Transverse colon (tissue), 4 donors: ENCODE results near the gene NFYC. TPM values are rescaled to one million over a fixed set of nuclear protein-coding genes. Genes with fewer than 3 reads are reported as not detected.
A peak's percentile ranks its signal among the peaks of the same experiment; 100 is the strongest.

ENCODE experiments used
- DNase-seq: peaks from one replicate; pipeline ENCODE4 v3.0.0-alpha.2; 2019
- H3K27ac ChIP-seq, 4 donors: fragments of 200-600 bp; sonication (generic); 2 replicates each; pipeline ENCODE4 v1.5.1; 2016 to 2018; ENCODE audit warnings: inconsistent platforms in 4 of 4
- H3K27me3 ChIP-seq: fragments of 200-600 bp; sonication (generic); 2 replicates; pipeline ENCODE4 v1.5.1; 2017; ENCODE audit warnings: inconsistent platforms
- H3K36me3 ChIP-seq, 4 donors: fragments of 200-600 bp; sonication (generic); 2 replicates each; pipeline ENCODE4 v1.5.1; 2017 to 2019; ENCODE audit warnings: inconsistent platforms in 4 of 4
- H3K4me1 ChIP-seq, 4 donors: fragments of 200-600 bp; sonication (generic); 2 replicates each; pipeline ENCODE4 v1.5.1; 2017 to 2020; ENCODE audit warnings: inconsistent platforms in 4 of 4
- H3K4me3 ChIP-seq, 4 donors: fragments of 200-600 bp; sonication (generic); 1 replicate in 1 of 4; 2 replicates in 3 of 4; pipeline versions ENCODE4 v1.5.1 to v1.6.1; 2017 to 2019; ENCODE audit warnings: inconsistent platforms in 4 of 4
- H3K9me3 ChIP-seq, 2 donors: fragments of 200-600 bp; sonication (generic); 2 replicates each; pipeline ENCODE4 v1.5.1; 2017 to 2019; ENCODE audit warnings: inconsistent platforms in 2 of 2
- CTCF ChIP-seq, 5 experiments: fragments of 200-600 bp in 3 of 5; fragments of 450-650 bp in 2 of 5; sonication (generic) in 3 of 5; IDR thresholded peaks; 1 replicate in 2 of 5; 2 replicates in 3 of 5; pipeline ENCODE4 v1.5.1; 2016 to 2017; ENCODE audit warnings: antibody characterized with exemption in 5 of 5, inconsistent platforms in 3 of 5, mild to moderate bottlenecking in 2 of 5, moderate library complexity in 1 of 5
- EP300 ChIP-seq: sonication (generic); formaldehyde crosslinking; IDR thresholded peaks from one replicate; pipeline ENCODE4 v1.6.1; 2017; ENCODE audit warnings: antibody characterized with exemption, low read depth
- POLR2A ChIP-seq: fragments of 450-650 bp; IDR thresholded peaks from one replicate; pipeline ENCODE4 v1.6.1; 2016; ENCODE audit warnings: antibody characterized with exemption, mild to moderate bottlenecking, moderate library complexity
- POLR2AphosphoS5 ChIP-seq, 3 donors: sonication (generic); formaldehyde crosslinking; IDR thresholded peaks; one replicate each; pipeline ENCODE4 v1.6.1; 2016; ENCODE audit warnings: antibody characterized with exemption in 3 of 3
- WGBS, 2 donors: methylation state at CpG; one replicate each; pipeline ENCODE4 v1.1.5; 2018; ENCODE audit warnings: low coverage in 1 of 2; 5-methylcytosine and 5-hydroxymethylcytosine counted together
- in situ Hi-C, 4 donors: fragments of 200-750 bp; cut with MboI; loops; one replicate each; pipeline versions ENCODE4 v1.15.0 to v1.15.1; 2017; ENCODE audit warnings: low sequenced_read_pairs in 3 of 4, low pct_ligation_motif_present in 1 of 4, low pct_unique_long_range_greater_than_20kb in 1 of 4
- intact Hi-C: fragments of 100-400 bp; cut with DNase I; formaldehyde crosslinking; loops from one replicate; pipeline ENCODE4 v1.15.1; 2023; ENCODE audit warnings: low total_unique reads
- total RNA-seq, 4 donors: library from RNA; depleted of rRNA; stranded (reverse); fragments of >200 nt; gene quantifications; one replicate each; pipeline ENCODE4 v1.1.0, GENCODE V29; 2016

NFYC gene
- total RNA-seq, 4 donors from 2014 or later: 34.4 to 101 (median 76.4) TPM

GRCh38 chr1:40665335-40666171 is 26.0 kb upstream of the NFYC start, which contains the start of gene RIMS3:
Gene RIMS3 (minus strand): TSS chr1:40665682. CDS start chr1:40641925, 23,757 bp downstream.
- TF ChIP-seq EP300 (no peak), POLR2AphosphoS5 (IDR thresholded peaks at IDR 0.05) (no peak), POLR2A (no peak), CTCF (IDR thresholded peaks at IDR 0.05) (peak in 1 of 5 experiments; percentile 11)
- intact Hi-C loops: no loop called here
- in situ Hi-C loops: no loop called here
- Histone ChIP-seq H3K4me1 (peaks cover 0 to 28% (median 14%) of the 10 kb centered on the region in 4 donors), H3K9me3 (no peaks in the 10 kb centered on the region), H3K4me3 (peak within 1 kb of the TSS; percentile 55 to 68 (median 64)), H3K27me3 (no peaks in the 10 kb centered on the region), H3K27ac (peak within 1 kb of the TSS; percentile 47 to 71 (median 56)), H3K36me3 (no peaks in the 10 kb centered on the region)
- peak; percentile 87 for DNase-seq
- WGBS, 2 donors: 0 to 1% methylated on average over 4 to 43 of the region's 59 CpGs

GRCh38 chr1:40668769-40669525 is 22.6 kb upstream of the NFYC start:
- H3K36me3 ChIP-seq: no peaks in the 10 kb centered on the region
- no peaks in the 10 kb centered on the region for H3K27me3 ChIP-seq
- intact Hi-C loops: no loop called here
- WGBS, 2 donors: 9 to 58% methylated on average over 3 to 20 of the region's 21 CpGs
- in situ Hi-C loops: no loop called here
- no peak for TF ChIP-seq POLR2AphosphoS5 (IDR thresholded peaks at IDR 0.05)
- peak; percentile 91 to 99 (median 97) for TF ChIP-seq CTCF (IDR thresholded peaks at IDR 0.05)
- H3K9me3 ChIP-seq: no peaks in the 10 kb centered on the region
- peaks cover 0 to 28% (median 14%) of the 10 kb centered on the region in 4 donors for H3K4me1 ChIP-seq
- peak; percentile 91 for DNase-seq
- H3K27ac ChIP-seq: no peak overlapping the region
- H3K4me3 ChIP-seq: peak overlapping the region in 1 of 4 donors; percentile 39

- in situ Hi-C loops: loop anchor here in 1 of 4 donors (10.0 kb wide), 1 partner anchor 59 kb away; no protein-coding TSS in a partner anchor
- intact Hi-C loops: no loop called here
Observed at GRCh38 chr1:40673452-40673851, 18.1 kb upstream of the NFYC start.

More at GRCh38 chr1:40673452-40673851, 18.1 kb upstream of the NFYC start:
- Histone ChIP-seq H3K36me3 (no peaks in the 10 kb centered on the region), H3K27ac (no peak overlapping the region), H3K9me3 (no peaks in the 10 kb centered on the region), H3K27me3 (no peaks in the 10 kb centered on the region), H3K4me3 (no peak overlapping the region), H3K4me1 (peaks cover 0 to 7% (median 3%) of the 10 kb centered on the region in 4 donors)
- TF ChIP-seq POLR2A (no peak), POLR2AphosphoS5 (IDR thresholded peaks at IDR 0.05) (no peak), CTCF (IDR thresholded peaks at IDR 0.05) (no peak)
- DNase-seq: no peak
- 80 to 87% methylated on average over 1 to 4 of the region's 4 CpGs for WGBS, 2 donors
